Measurements from ENCODE around the gene ATP6V0D1.

The ATP6V0D1 gene

GRCh38 chr16:67460168-67460567 is 20.8 kb downstream of the ATP6V0D1 start:
- DNase-seq, result no peak

GRCh38 chr16:67459861-67460150 is 21.2 kb downstream of the ATP6V0D1 start:
- DNase-seq (no peak), ATAC-seq (no peak)
- Mint-ChIP-seq H3K9me3 (no peaks in the 10 kb centered on the region), H3K4me3 (no peak overlapping the region), H3K36me3 (ENCODE audit: low read depth) (no peaks in the 10 kb centered on the region), H3K27me3 (no peaks in the 10 kb centered on the region), H3K4me1 (peaks cover 2% of the 10 kb centered on the region), H3K27ac (no peak overlapping the region)

More at GRCh38 chr16:67460168-67460567, 20.8 kb downstream of the ATP6V0D1 start:
- Mint-ChIP-seq H3K27me3 (no peaks in the 10 kb centered on the region), H3K27ac (no peak overlapping the region), H3K36me3 (ENCODE audit: low read depth) (no peaks in the 10 kb centered on the region), H3K9me3 (no peaks in the 10 kb centered on the region), H3K4me3 (no peak overlapping the region), H3K4me1 (peaks cover 3% of the 10 kb centered on the region)
- ATAC-seq, result no peak

GRCh38 chr16:67459066-67459860 is 21.7 kb downstream of the ATP6V0D1 start:
- Mint-ChIP-seq H3K27ac (no peak overlapping the region), H3K4me1 (peaks cover 2% of the 10 kb centered on the region), H3K27me3 (no peaks in the 10 kb centered on the region), H3K4me3 (no peak overlapping the region), H3K9me3 (no peaks in the 10 kb centered on the region), H3K36me3 (ENCODE audit: low read depth) (no peaks in the 10 kb centered on the region)
- no peak for DNase-seq
- no peak for ATAC-seq

GRCh38 chr16:67458121-67458641 is 22.8 kb downstream of the ATP6V0D1 start:
- Mint-ChIP-seq H3K4me1 (peaks cover 2% of the 10 kb centered on the region), H3K9me3 (no peaks in the 10 kb centered on the region), H3K4me3 (no peak overlapping the region), H3K27ac (no peak overlapping the region), H3K27me3 (no peaks in the 10 kb centered on the region), H3K36me3 (ENCODE audit: low read depth) (no peaks in the 10 kb centered on the region)
- ATAC-seq (no peak), DNase-seq (no peak)

GRCh38 chr16:67457611-67458010 is 23.3 kb downstream of the ATP6V0D1 start:
- Mint-ChIP-seq H3K4me3 (no peak overlapping the region), H3K9me3 (no peaks in the 10 kb centered on the region), H3K27me3 (no peaks in the 10 kb centered on the region), H3K4me1 (peaks cover 2% of the 10 kb centered on the region), H3K27ac (no peak overlapping the region), H3K36me3 (ENCODE audit: low read depth) (no peaks in the 10 kb centered on the region)
- ATAC-seq, result no peak
- DNase-seq, result no peak

GRCh38 chr16:67456391-67457081 is 24.4 kb downstream of the ATP6V0D1 start:
- H3K4me1 Mint-ChIP-seq, result peaks cover 2% of the 10 kb centered on the region
- ATAC-seq (no peak), DNase-seq (no peak)
- no peaks in the 10 kb centered on the region for H3K36me3 Mint-ChIP-seq (ENCODE audit: low read depth)
- no peaks in the 10 kb centered on the region for H3K27me3 Mint-ChIP-seq
- no peak overlapping the region for H3K27ac Mint-ChIP-seq
- H3K4me3 Mint-ChIP-seq, result no peak overlapping the region
- no peaks in the 10 kb centered on the region for H3K9me3 Mint-ChIP-seq

- DNase-seq (no peak), ATAC-seq (no peak)
- no peaks in the 10 kb centered on the region for H3K36me3 Mint-ChIP-seq (ENCODE audit: low read depth)
- H3K27ac Mint-ChIP-seq, result no peak overlapping the region
- no peaks in the 10 kb centered on the region for H3K27me3 Mint-ChIP-seq
- no peaks in the 10 kb centered on the region for H3K9me3 Mint-ChIP-seq
- peaks cover 2% of the 10 kb centered on the region for H3K4me1 Mint-ChIP-seq
- no peak overlapping the region for H3K4me3 Mint-ChIP-seq
Observed at GRCh38 chr16:67454852-67455251, 26.1 kb downstream of the ATP6V0D1 start.

- H3K4me1 Mint-ChIP-seq, result peaks cover 2% of the 10 kb centered on the region
- no peaks in the 10 kb centered on the region for H3K36me3 Mint-ChIP-seq (ENCODE audit: low read depth)
- H3K9me3 Mint-ChIP-seq, result no peaks in the 10 kb centered on the region
- no peak overlapping the region for H3K4me3 Mint-ChIP-seq
- no peak overlapping the region for H3K27ac Mint-ChIP-seq
- no peaks in the 10 kb centered on the region for H3K27me3 Mint-ChIP-seq
- no peak for DNase-seq
- ATAC-seq, result peak; percentile 17
Observed at GRCh38 chr16:67454104-67454503, 26.9 kb downstream of the ATP6V0D1 start.

- no peaks in the 10 kb centered on the region for H3K36me3 Mint-ChIP-seq (ENCODE audit: low read depth)
- H3K9me3 Mint-ChIP-seq, result no peaks in the 10 kb centered on the region
- H3K27me3 Mint-ChIP-seq, result no peaks in the 10 kb centered on the region
- no peak for DNase-seq
- ATAC-seq, result no peak
- no peak overlapping the region for H3K4me3 Mint-ChIP-seq
- H3K4me1 Mint-ChIP-seq, result peaks cover 2% of the 10 kb centered on the region
- H3K27ac Mint-ChIP-seq, result no peak overlapping the region
Observed at GRCh38 chr16:67451704-67452435, 29.1 kb downstream of the ATP6V0D1 start.

GRCh38 chr16:67451061-67451703 is 29.8 kb downstream of the ATP6V0D1 start:
- ATAC-seq (no peak), DNase-seq (no peak)
- no peaks in the 10 kb centered on the region for H3K36me3 Mint-ChIP-seq (ENCODE audit: low read depth)
- no peaks in the 10 kb centered on the region for H3K27me3 Mint-ChIP-seq
- no peak overlapping the region for H3K27ac Mint-ChIP-seq
- H3K4me3 Mint-ChIP-seq, result no peak overlapping the region
- no peaks in the 10 kb centered on the region for H3K4me1 Mint-ChIP-seq
- H3K9me3 Mint-ChIP-seq, result no peaks in the 10 kb centered on the region

GRCh38 chr16:67449739-67450138 is 31.2 kb downstream of the ATP6V0D1 start:
- H3K27me3 Mint-ChIP-seq, result no peaks in the 10 kb centered on the region
- DNase-seq, result no peak
- H3K4me1 Mint-ChIP-seq, result no peaks in the 10 kb centered on the region
- no peaks in the 10 kb centered on the region for H3K9me3 Mint-ChIP-seq
- H3K4me3 Mint-ChIP-seq, result no peak overlapping the region
- H3K27ac Mint-ChIP-seq, result no peak overlapping the region
- no peak for ATAC-seq
- H3K36me3 Mint-ChIP-seq (ENCODE audit: low read depth), result no peaks in the 10 kb centered on the region

- no peak overlapping the region for H3K4me3 Mint-ChIP-seq
- H3K27me3 Mint-ChIP-seq, result no peaks in the 10 kb centered on the region
- no peaks in the 10 kb centered on the region for H3K9me3 Mint-ChIP-seq
- no peak for ATAC-seq
- no peak for DNase-seq
- no peaks in the 10 kb centered on the region for H3K36me3 Mint-ChIP-seq (ENCODE audit: low read depth)
- no peaks in the 10 kb centered on the region for H3K4me1 Mint-ChIP-seq
- no peak overlapping the region for H3K27ac Mint-ChIP-seq
Observed at GRCh38 chr16:67449336-67449735, 31.6 kb downstream of the ATP6V0D1 start.

- DNase-seq, result no peak
- no peak overlapping the region for H3K27ac Mint-ChIP-seq
- H3K36me3 Mint-ChIP-seq (ENCODE audit: low read depth), result no peaks in the 10 kb centered on the region
- ATAC-seq, result no peak
- H3K4me3 Mint-ChIP-seq, result no peak overlapping the region
- no peaks in the 10 kb centered on the region for H3K4me1 Mint-ChIP-seq
- H3K9me3 Mint-ChIP-seq, result no peaks in the 10 kb centered on the region
- no peaks in the 10 kb centered on the region for H3K27me3 Mint-ChIP-seq
Observed at GRCh38 chr16:67448580-67448979, 32.4 kb downstream of the ATP6V0D1 start.

GRCh38 chr16:67447508-67448076 is 33.4 kb downstream of the ATP6V0D1 start:
- Mint-ChIP-seq H3K27me3 (no peaks in the 10 kb centered on the region), H3K4me3 (no peak overlapping the region), H3K27ac (no peak overlapping the region), H3K36me3 (ENCODE audit: low read depth) (no peaks in the 10 kb centered on the region), H3K4me1 (no peaks in the 10 kb centered on the region), H3K9me3 (no peaks in the 10 kb centered on the region)
- ATAC-seq (peak; percentile 92), DNase-seq (peak; percentile 81)
